ENCODE results near the gene WNT9A.

DNA sequence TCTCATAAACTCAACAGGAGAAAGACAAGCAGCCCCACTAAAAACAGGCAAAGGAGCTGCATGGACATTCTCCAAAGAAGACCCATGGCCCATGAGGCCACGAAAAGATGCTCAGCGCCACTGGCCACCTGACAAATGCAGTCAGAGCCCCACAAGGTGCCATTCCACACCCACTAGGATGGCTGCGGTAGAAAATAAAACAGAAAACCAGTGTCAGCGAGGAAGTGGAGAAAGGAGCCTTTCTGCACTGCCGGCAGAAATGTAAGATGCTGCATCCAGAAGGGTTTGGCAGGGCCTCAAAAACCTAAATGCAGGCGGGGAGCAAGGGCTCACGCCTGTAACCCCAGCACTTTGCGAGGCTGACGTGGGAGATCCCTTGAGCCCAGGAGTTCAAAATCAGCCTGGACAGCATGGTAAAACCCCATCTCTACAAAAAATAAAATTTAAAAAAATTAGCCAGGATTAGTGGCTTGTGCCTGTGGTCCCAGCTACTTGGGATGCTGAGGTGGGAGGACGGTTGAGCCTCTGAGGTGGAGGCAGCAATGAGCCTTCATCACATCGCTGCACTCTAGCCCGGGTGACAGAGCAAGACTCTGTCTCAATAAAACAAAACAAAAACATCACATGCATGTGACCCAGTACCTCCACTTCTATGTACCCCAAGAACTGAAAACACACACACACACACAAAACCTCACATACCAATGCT is 4.2 kb downstream of the WNT9A start:
- TF ChIP-seq, protein P1, sequence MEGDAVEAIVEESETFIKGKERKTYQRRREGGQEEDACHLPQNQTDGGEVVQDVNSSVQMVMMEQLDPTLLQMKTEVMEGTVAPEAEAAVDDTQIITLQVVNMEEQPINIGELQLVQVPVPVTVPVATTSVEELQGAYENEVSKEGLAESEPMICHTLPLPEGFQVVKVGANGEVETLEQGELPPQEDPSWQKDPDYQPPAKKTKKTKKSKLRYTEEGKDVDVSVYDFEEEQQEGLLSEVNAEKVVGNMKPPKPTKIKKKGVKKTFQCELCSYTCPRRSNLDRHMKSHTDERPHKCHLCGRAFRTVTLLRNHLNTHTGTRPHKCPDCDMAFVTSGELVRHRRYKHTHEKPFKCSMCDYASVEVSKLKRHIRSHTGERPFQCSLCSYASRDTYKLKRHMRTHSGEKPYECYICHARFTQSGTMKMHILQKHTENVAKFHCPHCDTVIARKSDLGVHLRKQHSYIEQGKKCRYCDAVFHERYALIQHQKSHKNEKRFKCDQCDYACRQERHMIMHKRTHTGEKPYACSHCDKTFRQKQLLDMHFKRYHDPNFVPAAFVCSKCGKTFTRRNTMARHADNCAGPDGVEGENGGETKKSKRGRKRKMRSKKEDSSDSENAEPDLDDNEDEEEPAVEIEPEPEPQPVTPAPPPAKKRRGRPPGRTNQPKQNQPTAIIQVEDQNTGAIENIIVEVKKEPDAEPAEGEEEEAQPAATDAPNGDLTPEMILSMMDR (IDR thresholded peaks at IDR 0.05; ENCODE audit: low read depth, low read length, missing input control) = no peak
- no peak for TF ChIP-seq YY1 (IDR thresholded peaks at IDR 0.05)
- no peak for TF ChIP-seq TAF1 (conservative IDR thresholded peaks at IDR 0.05)
- TF ChIP-seq RAD21 (IDR thresholded peaks at IDR 0.05) = no peak
- TF ChIP-seq, protein P2, sequence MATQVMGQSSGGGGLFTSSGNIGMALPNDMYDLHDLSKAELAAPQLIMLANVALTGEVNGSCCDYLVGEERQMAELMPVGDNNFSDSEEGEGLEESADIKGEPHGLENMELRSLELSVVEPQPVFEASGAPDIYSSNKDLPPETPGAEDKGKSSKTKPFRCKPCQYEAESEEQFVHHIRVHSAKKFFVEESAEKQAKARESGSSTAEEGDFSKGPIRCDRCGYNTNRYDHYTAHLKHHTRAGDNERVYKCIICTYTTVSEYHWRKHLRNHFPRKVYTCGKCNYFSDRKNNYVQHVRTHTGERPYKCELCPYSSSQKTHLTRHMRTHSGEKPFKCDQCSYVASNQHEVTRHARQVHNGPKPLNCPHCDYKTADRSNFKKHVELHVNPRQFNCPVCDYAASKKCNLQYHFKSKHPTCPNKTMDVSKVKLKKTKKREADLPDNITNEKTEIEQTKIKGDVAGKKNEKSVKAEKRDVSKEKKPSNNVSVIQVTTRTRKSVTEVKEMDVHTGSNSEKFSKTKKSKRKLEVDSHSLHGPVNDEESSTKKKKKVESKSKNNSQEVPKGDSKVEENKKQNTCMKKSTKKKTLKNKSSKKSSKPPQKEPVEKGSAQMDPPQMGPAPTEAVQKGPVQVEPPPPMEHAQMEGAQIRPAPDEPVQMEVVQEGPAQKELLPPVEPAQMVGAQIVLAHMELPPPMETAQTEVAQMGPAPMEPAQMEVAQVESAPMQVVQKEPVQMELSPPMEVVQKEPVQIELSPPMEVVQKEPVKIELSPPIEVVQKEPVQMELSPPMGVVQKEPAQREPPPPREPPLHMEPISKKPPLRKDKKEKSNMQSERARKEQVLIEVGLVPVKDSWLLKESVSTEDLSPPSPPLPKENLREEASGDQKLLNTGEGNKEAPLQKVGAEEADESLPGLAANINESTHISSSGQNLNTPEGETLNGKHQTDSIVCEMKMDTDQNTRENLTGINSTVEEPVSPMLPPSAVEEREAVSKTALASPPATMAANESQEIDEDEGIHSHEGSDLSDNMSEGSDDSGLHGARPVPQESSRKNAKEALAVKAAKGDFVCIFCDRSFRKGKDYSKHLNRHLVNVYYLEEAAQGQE (IDR thresholded peaks at IDR 0.05) = no peak
- no peak for TF ChIP-seq ZBTB33 (IDR thresholded peaks at IDR 0.05)
- TF ChIP-seq JUND (IDR thresholded peaks at IDR 0.05) = no peak
- no peak for TF ChIP-seq FOXA2 (IDR thresholded peaks at IDR 0.05)
- TF ChIP-seq, protein P3, sequence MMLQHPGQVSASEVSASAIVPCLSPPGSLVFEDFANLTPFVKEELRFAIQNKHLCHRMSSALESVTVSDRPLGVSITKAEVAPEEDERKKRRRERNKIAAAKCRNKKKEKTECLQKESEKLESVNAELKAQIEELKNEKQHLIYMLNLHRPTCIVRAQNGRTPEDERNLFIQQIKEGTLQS (IDR thresholded peaks at IDR 0.05) = no peak
- TF ChIP-seq GABPA (IDR thresholded peaks at IDR 0.05 in 1 of 2, conservative IDR thresholded peaks at IDR 0.05 in 1 of 2) = no peak
- TF ChIP-seq EGR1 (IDR thresholded peaks at IDR 0.05; ENCODE audit: low read depth in 2 of 2) = no peak
- no peak for TF ChIP-seq RXRA (IDR thresholded peaks at IDR 0.05)
- no peak for TF ChIP-seq MAX (IDR thresholded peaks at IDR 0.05)
